Measurements from ENCODE around the gene HIRIP3.
"Not testable (repeated sequence)": the region's sequence is repeated elsewhere in the genome, so short reads cannot be mapped to it uniquely, and the experiment has no call there.

- not testable (repeated sequence) for TF ChIP-seq HNRNPLL (IDR thresholded peaks at IDR 0.05; ENCODE audit: low read depth, low read length, poor library complexity, severe bottlenecking); ZNF274 (CRISPR knock-in tag; IDR thresholded peaks at IDR 0.05); NFE2L2 (IDR thresholded peaks at IDR 0.05; ENCODE audit: low read length); AHR (CRISPR knock-in tag; IDR thresholded peaks at IDR 0.05); CEBPG (CRISPR knock-in tag; IDR thresholded peaks at IDR 0.05); ZNF547 (CRISPR knock-in tag; IDR thresholded peaks at IDR 0.05)
- TF ChIP-seq, protein P1, sequence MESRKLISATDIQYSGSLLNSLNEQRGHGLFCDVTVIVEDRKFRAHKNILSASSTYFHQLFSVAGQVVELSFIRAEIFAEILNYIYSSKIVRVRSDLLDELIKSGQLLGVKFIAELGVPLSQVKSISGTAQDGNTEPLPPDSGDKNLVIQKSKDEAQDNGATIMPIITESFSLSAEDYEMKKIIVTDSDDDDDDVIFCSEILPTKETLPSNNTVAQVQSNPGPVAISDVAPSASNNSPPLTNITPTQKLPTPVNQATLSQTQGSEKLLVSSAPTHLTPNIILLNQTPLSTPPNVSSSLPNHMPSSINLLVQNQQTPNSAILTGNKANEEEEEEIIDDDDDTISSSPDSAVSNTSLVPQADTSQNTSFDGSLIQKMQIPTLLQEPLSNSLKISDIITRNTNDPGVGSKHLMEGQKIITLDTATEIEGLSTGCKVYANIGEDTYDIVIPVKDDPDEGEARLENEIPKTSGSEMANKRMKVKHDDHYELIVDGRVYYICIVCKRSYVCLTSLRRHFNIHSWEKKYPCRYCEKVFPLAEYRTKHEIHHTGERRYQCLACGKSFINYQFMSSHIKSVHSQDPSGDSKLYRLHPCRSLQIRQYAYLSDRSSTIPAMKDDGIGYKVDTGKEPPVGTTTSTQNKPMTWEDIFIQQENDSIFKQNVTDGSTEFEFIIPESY (CRISPR knock-in tag; IDR thresholded peaks at IDR 0.05), result not testable (repeated sequence)
Observed at GRCh38 chr16:29959821-29960220, 35.6 kb downstream of the HIRIP3 start.

Data from HepG2 (cell line).